ENCODE measurements around the gene PI4KB. TPM values are rescaled to one million over a fixed set of nuclear protein-coding genes. Genes with fewer than 3 reads are reported as not detected.
A peak's percentile ranks its signal among the peaks of the same experiment; 100 is the strongest.
"Not testable (repeated sequence)": the region's sequence is repeated elsewhere in the genome, so short reads cannot be mapped to it uniquely, and the experiment has no call there.

Gene PI4KB
- total RNA-seq, 1 donor from 2014 or later, result 54.7 TPM

DNA sequence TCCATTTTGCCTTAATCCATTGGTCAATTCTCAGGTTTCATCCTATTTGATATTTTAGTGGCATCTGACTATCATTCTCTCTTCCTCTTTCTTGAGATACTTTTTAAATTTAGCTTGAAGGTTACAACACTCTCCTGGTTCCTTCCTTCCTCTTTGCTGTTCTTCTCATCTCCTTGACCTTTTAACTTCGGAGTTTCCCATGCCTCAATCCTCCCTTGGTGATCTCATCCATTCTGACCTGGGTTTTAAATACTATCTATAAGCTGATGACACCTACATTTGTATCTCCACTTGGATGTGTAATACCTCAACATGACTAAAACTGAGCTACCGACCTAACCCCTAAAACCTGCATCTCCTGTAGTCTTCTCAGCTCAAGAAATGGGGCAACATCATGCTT is 50.0 kb downstream of the PI4KB start:
- no peak for DNase-seq (ENCODE audit: low spot score)
- Mint-ChIP-seq H3K4me1 (ENCODE audit: low read depth) (peaks cover 6% of the 10 kb centered on the region), H3K27ac (ENCODE audit: unreplicated experiment) (no peak overlapping the region), H3K4me3 (ENCODE audit: unreplicated experiment) (no peak overlapping the region), H3K9me3 (ENCODE audit: low read depth) (no peaks in the 10 kb centered on the region), H3K36me3 (ENCODE audit: low read depth) (peaks cover 5% of the 10 kb centered on the region), H3K27me3 (ENCODE audit: low read depth) (no peaks in the 10 kb centered on the region)
- TF ChIP-seq CTCF (IDR thresholded peaks at IDR 0.05), result no peak

DNA sequence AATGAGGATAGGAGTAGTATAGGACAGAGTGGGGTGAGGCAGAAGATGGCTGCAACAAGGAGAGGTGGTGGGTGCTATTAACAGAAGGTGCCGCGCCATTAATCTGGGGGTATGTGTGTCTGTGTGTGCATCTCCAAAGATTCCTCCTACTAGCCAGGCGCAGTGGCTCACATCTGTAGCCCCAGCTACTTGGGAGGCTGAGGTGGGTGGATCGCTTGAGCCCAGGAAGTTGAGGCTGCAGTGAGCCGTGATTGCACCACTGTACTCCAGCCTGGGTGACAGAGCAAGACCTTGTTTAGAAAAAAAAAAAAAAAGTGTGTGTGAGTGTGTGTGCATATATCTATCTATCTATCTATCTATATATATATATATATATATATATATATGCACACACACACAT is 51.9 kb downstream of the PI4KB start:
- H3K36me3 Mint-ChIP-seq (ENCODE audit: low read depth), result peaks cover 10% of the 10 kb centered on the region
- not testable (repeated sequence) for H3K27me3 Mint-ChIP-seq (ENCODE audit: low read depth); H3K9me3 Mint-ChIP-seq (ENCODE audit: low read depth); H3K27ac Mint-ChIP-seq (ENCODE audit: unreplicated experiment); H3K4me3 Mint-ChIP-seq (ENCODE audit: unreplicated experiment); H3K4me1 Mint-ChIP-seq (ENCODE audit: low read depth)
- peak; percentile 37 for DNase-seq (ENCODE audit: low spot score)

DNA sequence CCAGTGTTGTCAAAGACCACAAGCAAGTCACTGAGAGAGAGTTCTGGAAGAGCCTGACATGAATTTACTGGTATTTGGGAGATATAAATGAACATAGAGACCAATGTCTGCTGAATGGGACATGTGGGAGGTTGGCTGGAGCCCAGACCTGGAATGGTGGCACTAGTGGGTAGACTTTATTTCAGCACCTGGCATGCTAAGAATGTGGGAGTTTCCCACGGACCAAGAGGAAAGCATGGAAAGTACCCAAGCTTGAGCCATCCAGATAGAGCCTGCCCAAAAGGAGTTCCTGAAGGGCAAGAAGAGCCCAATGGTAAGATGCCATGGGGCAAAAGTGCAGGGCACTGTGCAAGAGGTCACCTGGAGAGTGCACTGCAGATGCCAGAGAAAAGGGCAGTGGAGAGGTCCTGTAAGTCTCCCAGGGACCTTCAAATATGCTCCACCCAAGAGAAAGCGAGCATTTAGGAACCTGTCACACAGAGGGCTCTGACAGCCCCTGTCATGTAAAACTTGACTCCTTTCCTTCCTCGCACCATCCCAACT is 53.2 kb downstream of the PI4KB start:
- Mint-ChIP-seq H3K9me3 (ENCODE audit: low read depth) (no peaks in the 10 kb centered on the region), H3K27ac (ENCODE audit: unreplicated experiment) (no peak overlapping the region), H3K4me1 (ENCODE audit: low read depth) (peaks cover 6% of the 10 kb centered on the region), H3K27me3 (ENCODE audit: low read depth) (no peaks in the 10 kb centered on the region), H3K36me3 (ENCODE audit: low read depth) (peaks cover 13% of the 10 kb centered on the region), H3K4me3 (ENCODE audit: unreplicated experiment) (no peak overlapping the region)
- peak; percentile 8 for DNase-seq (ENCODE audit: low spot score)
- TF ChIP-seq CTCF (IDR thresholded peaks at IDR 0.05), result no peak

DNA sequence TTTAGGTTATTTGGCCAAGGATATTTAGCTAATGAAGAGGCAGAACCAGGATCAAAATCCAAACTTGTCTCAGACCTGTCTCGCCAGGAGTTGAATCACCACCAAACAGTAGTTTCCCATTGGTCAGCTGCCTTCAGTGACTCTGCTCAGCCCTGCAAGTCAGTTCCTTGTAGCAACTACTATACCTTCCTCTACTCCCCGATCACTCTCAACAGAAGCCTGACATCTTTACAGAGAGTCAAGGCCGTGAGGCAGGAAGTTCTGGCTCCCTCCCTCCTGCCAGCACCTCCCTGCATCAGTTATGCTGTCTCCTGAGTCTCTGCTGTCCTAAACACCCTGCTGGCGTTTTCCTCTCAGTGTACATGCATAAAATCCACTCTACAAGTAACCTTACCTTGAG is 59.5 kb downstream of the PI4KB start:
- Mint-ChIP-seq H3K9me3 (ENCODE audit: low read depth) (no peaks in the 10 kb centered on the region), H3K4me1 (ENCODE audit: low read depth) (no peaks in the 10 kb centered on the region), H3K36me3 (ENCODE audit: low read depth) (peaks cover 41% of the 10 kb centered on the region), H3K27me3 (ENCODE audit: low read depth) (no peaks in the 10 kb centered on the region), H3K27ac (ENCODE audit: unreplicated experiment) (no peak overlapping the region), H3K4me3 (ENCODE audit: unreplicated experiment) (no peak overlapping the region)
- no peak for DNase-seq (ENCODE audit: low spot score)
- no peak for TF ChIP-seq CTCF (IDR thresholded peaks at IDR 0.05)

GRCh38 chr1:151266821-151267220 is 60.4 kb downstream of the PI4KB start:
- Mint-ChIP-seq H3K4me3 (ENCODE audit: unreplicated experiment) (no peak overlapping the region), H3K27ac (ENCODE audit: unreplicated experiment) (no peak overlapping the region), H3K27me3 (ENCODE audit: low read depth) (no peaks in the 10 kb centered on the region), H3K4me1 (ENCODE audit: low read depth) (no peaks in the 10 kb centered on the region), H3K9me3 (ENCODE audit: low read depth) (no peaks in the 10 kb centered on the region), H3K36me3 (ENCODE audit: low read depth) (peaks cover 38% of the 10 kb centered on the region)
- TF ChIP-seq CTCF (IDR thresholded peaks at IDR 0.05), result no peak
- no peak for DNase-seq (ENCODE audit: low spot score)

DNA sequence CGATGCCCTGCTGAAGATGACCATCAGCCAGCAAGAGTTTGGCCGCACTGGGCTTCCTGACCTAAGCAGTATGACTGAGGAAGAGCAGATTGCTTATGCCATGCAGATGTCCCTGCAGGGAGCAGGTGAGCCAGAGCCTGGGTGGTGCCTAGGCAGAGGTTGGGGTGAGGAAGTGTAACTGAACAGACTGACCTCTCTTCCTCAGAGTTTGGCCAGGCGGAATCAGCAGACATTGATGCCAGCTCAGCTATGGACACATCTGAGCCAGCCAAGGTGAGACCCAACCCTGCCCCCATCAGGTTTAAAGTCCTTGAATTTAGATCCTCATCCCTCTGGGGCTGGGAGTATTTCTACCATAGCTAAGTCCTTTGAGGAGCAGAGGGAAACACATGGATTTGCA is 60.9 kb downstream of the PI4KB start:
- Mint-ChIP-seq H3K4me1 (ENCODE audit: low read depth) (no peaks in the 10 kb centered on the region), H3K27ac (ENCODE audit: unreplicated experiment) (no peak overlapping the region), H3K36me3 (ENCODE audit: low read depth) (peaks cover 34% of the 10 kb centered on the region), H3K9me3 (ENCODE audit: low read depth) (no peaks in the 10 kb centered on the region), H3K4me3 (ENCODE audit: unreplicated experiment) (no peak overlapping the region), H3K27me3 (ENCODE audit: low read depth) (no peaks in the 10 kb centered on the region)
- no peak for DNase-seq (ENCODE audit: low spot score)
- TF ChIP-seq CTCF (IDR thresholded peaks at IDR 0.05), result no peak

All from chondrocyte (in vitro differentiated cells).